GM12878 (cell line): ENCODE results near the gene LRRC66.

Source experiments
- CEBPB ChIP-seq, 2 experiments: fragments of 150-350 bp in 1 of 2; IDR thresholded peaks; 2 replicates each; pipeline ENCODE4 v1.6.1; 2012 to 2014; ENCODE audit warnings: low read depth in 2 of 2, low read length in 2 of 2, borderline replicate concordance in 1 of 2, inconsistent platforms in 1 of 2
- DPF2 ChIP-seq: fragments of 450-650 bp; IDR thresholded peaks from 2 replicates; pipeline ENCODE4 v1.6.1; 2017; ENCODE audit warnings: mild to moderate bottlenecking
- EP300 ChIP-seq, 2 experiments: fragments of 150-350 bp in 1 of 2; IDR thresholded peaks; 2 replicates each; pipeline ENCODE4 v1.6.1; 2011 to 2012; ENCODE audit warnings: low read depth in 2 of 2, low read length in 2 of 2, borderline replicate concordance in 1 of 2, improper control_type of control experiment in 1 of 2, inconsistent platforms in 1 of 2; ENCODE audit not compliant: control insufficient read depth in 1 of 2
- POLR2A ChIP-seq: IDR thresholded peaks from 2 replicates; pipeline ENCODE4 v1.6.1; 2011; ENCODE audit warnings: low read depth, mild to moderate bottlenecking, low read length
- POLR2AphosphoS5 ChIP-seq: IDR thresholded peaks from 2 replicates; pipeline ENCODE4 v1.6.1; 2011; ENCODE audit warnings: mild to moderate bottlenecking, low read length, inconsistent platforms
- RAD51 ChIP-seq: fragments of 450-650 bp; IDR thresholded peaks from 2 replicates; pipeline ENCODE4 v1.6.1; 2016; ENCODE audit warnings: moderate library complexity, mild to moderate bottlenecking, inconsistent platforms
- RCOR1 ChIP-seq: conservative IDR thresholded peaks from 2 replicates; pipeline ENCODE4 v1.6.1; 2012; ENCODE audit warnings: low read depth, low read length, improper control_type of control experiment
- SMC3 ChIP-seq: IDR thresholded peaks from 2 replicates; pipeline ENCODE4 v1.6.1; 2011; ENCODE audit warnings: low read length, improper control_type of control experiment, borderline replicate concordance
- TARDBP ChIP-seq: IDR thresholded peaks from 2 replicates; pipeline ENCODE4 v1.6.1; 2016; ENCODE audit warnings: borderline replicate concordance
- TCF12 ChIP-seq: IDR thresholded peaks from 2 replicates; pipeline ENCODE4 v1.6.1; 2011; ENCODE audit warnings: low read depth, mild to moderate bottlenecking, low read length
- YY1 ChIP-seq: IDR thresholded peaks from 2 replicates; pipeline ENCODE4 v1.6.1; 2011; ENCODE audit warnings: low read depth, mild to moderate bottlenecking, low read length
- TF ChIP-seq, protein P1 (sequence below), 3 experiments: IDR thresholded peaks in 2 of 3; conservative IDR thresholded peaks in 1 of 3; 2 replicates each; pipeline ENCODE4 v1.5.1; 2011; ENCODE audit warnings: low read depth in 3 of 3, low read length in 3 of 3, mild to moderate bottlenecking in 3 of 3, control low read depth in 2 of 3, moderate library complexity in 2 of 3, inconsistent platforms in 1 of 3, mixed read lengths in 1 of 3; ENCODE audit not compliant: control insufficient read depth in 2 of 3, insufficient read depth in 1 of 3; ENCODE audit errors: extremely low read depth in 1 of 3

DNA sequence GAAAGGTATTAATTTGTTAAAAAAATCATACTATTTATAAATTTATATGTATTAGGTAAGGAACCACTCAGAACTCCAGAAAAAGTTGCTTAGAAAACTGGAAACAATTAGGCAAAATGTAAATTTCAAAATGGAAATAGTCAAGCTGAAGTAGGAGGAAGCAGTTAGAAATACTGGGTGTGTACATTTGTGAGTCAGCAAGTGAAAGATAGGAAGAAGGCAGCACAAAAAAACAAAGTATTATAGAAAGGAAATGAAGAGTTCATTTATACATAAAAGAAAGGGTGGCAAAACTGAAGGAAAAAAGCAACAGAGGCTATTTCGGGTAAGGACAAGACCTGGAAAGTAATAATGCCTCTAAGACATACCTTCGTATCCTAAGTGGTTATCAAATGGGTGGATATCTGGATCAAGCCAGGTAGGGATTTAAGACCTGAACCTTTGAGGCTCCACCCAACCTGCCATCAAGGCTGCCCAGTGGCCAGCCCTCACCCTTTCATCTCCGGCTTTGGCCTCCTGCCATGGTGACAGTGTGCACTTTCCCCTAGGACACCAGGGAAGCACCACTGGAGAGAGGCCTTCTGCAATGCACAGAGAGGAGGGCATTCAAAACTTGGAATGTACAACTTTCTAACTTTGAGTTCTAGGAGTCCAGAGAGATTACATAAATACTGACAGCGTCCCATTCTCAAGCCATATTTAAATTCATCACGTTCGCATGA, at the start of gene LRRC66:
- TF ChIP-seq EP300 (IDR thresholded peaks at IDR 0.05; ENCODE audit: borderline replicate concordance in 1 of 2, control insufficient read depth in 1 of 2, low read depth in 2 of 2, low read length in 2 of 2) (no peak), RCOR1 (no peak), CEBPB (IDR thresholded peaks at IDR 0.05; ENCODE audit: borderline replicate concordance in 1 of 2, low read depth in 2 of 2, low read length in 2 of 2) (no peak), YY1 (no peak), POLR2AphosphoS5 (no peak), DPF2 (no peak), TCF12 (no peak), RAD51 (no peak), POLR2A (no peak), SMC3 (no peak), TARDBP (no peak)
- TF ChIP-seq, protein P1, sequence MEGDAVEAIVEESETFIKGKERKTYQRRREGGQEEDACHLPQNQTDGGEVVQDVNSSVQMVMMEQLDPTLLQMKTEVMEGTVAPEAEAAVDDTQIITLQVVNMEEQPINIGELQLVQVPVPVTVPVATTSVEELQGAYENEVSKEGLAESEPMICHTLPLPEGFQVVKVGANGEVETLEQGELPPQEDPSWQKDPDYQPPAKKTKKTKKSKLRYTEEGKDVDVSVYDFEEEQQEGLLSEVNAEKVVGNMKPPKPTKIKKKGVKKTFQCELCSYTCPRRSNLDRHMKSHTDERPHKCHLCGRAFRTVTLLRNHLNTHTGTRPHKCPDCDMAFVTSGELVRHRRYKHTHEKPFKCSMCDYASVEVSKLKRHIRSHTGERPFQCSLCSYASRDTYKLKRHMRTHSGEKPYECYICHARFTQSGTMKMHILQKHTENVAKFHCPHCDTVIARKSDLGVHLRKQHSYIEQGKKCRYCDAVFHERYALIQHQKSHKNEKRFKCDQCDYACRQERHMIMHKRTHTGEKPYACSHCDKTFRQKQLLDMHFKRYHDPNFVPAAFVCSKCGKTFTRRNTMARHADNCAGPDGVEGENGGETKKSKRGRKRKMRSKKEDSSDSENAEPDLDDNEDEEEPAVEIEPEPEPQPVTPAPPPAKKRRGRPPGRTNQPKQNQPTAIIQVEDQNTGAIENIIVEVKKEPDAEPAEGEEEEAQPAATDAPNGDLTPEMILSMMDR (IDR thresholded peaks at IDR 0.05 in 2 of 3, conservative IDR thresholded peaks at IDR 0.05 in 1 of 3; ENCODE audit: control insufficient read depth in 2 of 3, extremely low read depth in 1 of 3, insufficient read depth in 1 of 3, low read depth in 3 of 3, low read length in 3 of 3): no peak
